GM19099 (cell line): ENCODE measurements around the gene EPHA10.

ENCODE experiments used
- POLR2A ChIP-seq: IDR thresholded peaks from 3 replicates; pipeline ENCODE4 v1.6.1; 2011; ENCODE audit warnings: low read depth; ENCODE audit not compliant: insufficient read length; ENCODE audit errors: extremely low read depth

Gene EPHA10

DNA sequence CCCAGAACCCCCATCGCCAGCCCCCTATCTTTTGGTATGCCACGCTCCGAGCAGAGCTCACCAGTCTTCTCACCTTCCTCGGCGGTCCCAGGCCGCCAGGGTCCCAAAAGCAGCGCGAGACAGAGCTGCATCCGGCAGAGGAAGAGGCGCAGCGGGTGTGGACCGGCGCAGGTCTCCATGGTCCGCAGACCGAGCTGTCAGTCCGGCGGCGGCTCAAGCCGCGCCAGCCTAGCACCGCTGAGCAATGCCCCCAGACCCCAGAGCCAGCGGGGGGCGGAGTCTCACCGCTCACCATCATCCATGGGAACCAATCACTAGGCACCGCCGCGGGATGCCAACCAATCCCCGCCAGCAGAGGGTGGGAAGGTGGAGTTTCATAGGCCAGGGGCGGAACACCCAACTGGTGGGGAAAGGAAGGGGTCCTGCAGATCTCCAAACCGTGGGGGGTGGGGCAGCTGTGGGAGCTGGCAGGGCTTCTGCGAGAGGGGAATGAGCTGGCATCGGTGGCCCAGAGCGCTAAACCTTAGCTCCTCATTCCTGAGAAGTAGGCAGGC is at the start of gene EPHA10:
EPHA10 (minus strand) TSS at position 233 of the 554 bp plus-strand sequence; CDS start at position 179, 54 bp downstream.
- TF ChIP-seq POLR2A, result no peak

GRCh38 chr1:37814252-37814651 is 49.3 kb upstream of the EPHA10 start:
- no peak for TF ChIP-seq POLR2A

DNA sequence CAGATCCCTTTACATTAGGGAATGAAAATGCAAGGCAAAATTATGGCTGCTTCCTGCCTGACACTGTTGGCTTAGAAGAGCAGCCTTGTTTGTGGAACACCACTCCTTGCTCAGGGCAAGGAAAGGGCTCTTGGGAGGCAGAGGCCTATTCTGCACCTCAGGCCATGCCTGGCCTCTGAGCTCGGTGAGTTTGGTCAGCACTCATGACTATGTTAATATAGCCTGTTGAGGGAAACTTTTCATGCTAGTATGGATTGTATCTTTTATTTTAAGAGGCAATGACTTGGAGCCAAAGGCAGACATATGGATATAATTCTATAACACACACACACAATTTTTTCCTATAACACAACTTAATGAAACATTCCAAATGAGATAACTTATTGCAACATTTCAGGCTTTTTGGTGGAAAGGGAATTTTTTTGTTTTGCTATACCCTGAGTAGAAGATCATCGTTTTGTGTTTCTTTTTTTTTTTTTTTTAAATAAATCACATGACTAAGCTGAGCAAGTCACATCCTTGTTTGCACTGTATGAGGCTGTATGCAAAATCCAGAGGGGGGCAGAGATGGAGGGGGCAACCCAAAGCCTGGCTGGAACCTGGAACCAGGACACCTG is 48.7 kb upstream of the EPHA10 start:
- TF ChIP-seq POLR2A, result no peak

DNA sequence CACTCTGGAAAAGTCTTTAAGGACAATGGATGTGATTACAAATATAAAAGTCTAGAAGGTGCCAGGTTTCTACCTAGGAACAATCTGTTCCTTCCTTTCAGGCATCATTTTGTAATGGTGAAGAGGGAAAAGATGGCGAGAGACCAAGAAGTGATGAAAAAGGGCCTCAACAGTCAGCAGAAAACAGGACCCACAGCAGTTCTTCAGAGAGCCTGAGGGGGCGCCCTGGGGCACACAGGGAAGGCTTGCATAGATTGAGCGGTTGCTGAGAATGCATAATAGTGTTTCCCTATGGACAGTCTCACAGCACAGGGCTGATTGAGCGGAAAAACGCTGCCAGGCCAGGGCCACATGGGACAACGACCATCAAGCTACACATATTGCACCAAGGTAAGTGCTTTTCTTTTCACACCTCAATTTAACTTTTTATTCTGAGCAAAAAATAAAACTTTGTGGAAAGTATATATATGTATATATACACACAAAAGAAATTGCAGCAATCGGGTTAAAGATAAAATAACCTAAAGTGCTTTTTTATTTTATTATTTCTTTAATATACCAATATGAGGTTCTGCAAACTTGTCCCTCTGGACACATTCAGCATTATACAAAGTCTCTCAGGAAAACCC is 46.2 kb upstream of the EPHA10 start:
- no peak for TF ChIP-seq POLR2A

GRCh38 chr1:37809942-37810341 is 45.0 kb upstream of the EPHA10 start:
- TF ChIP-seq POLR2A, result no peak

DNA sequence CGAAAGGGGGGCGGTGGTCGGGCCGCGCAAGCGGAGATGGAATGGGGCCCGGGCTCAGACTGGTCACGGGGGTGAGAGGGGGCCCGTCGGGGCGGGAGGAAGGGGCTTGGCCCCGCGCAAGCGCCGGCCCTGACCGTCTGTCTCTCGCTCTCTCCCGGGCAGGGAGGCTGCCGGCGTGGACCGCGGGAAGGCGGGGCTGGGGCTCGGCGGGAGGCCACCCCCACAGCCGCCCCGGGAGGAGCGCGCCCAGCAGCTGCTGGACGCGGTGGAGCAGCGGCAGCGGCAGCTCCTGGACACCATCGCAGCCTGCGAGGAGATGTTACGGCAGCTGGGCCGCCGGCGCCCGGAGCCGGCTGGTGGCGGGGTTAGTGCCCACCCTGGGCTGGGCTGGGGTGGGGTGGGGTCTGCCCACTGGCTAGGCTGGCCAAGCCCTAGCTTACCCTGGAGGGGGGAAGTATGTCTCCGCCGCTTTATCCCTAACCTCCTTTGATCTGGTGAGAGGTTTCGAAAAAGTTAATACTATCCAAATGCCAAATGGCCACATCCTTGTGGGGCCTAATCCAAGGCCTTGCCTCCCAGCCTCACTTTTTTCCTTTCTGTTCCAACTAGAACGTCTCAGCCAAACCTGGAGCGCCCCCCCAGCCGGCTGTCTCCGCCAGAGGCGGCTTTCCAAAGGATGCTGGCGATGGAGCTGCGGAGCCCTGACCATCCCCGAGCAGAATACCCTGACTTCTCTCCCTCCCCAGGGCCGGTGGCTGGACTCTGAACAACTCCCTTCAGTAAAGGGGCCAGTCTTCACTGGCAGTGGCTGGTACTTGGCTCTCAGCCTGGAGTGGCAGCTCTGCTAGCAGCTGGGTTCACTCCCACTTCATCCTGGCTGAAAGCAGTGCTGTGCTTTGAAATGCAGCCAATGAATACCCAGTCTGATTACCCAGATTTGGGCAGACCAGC is 43.7 kb upstream of the EPHA10 start:
- TF ChIP-seq POLR2A, result no peak

DNA sequence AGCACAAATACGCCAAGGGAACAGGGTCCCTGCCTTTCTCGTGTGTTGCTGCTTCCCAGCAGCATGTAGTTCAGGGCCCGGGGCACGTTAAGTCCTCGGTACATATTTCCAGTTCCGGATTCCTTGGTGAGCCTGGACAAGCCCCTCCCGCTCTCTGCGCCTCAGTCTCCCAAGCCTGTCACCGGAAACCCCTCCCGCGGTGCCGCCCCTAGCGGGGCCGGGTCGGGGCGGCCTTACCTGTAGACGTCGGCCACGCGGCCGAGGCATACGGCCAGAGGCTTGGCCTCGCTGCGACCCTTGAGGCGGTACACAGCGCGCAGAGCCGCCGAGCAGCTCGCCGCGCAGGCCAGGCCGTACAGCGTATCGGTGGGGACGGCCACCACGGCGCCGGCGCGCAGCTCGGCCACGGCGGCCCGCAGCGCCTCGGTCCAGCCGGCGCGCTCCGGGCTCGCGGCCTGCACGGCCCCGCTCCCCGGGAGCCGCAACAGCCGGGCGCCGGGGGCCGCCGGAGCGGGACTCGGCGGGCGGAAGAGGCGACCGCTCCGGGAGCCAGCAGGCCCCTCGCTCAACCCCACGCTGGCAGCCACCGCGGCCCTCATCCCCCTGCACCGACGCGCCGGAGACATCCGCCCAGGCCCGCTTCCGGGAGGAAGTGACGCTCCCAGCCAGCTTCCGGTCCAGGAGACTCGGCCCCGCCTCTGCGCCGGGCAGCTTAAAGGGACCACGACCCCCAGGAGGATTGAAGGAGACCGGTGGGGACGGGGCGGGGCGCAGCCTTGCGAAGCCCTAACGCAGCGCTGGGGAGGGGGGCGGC is 42.8 kb upstream of the EPHA10 start, which contains the start of the genes C1orf122 and YRDC:
C1orf122 (plus strand) TSS at position 236 of the 814 bp plus-strand sequence. CDS start 615 bp downstream, outside the sequence.
YRDC (minus strand) TSS at position 654 of the 814 bp plus-strand sequence; CDS start at position 626, 28 bp downstream.
- TF ChIP-seq POLR2A, result peak; percentile 85

DNA sequence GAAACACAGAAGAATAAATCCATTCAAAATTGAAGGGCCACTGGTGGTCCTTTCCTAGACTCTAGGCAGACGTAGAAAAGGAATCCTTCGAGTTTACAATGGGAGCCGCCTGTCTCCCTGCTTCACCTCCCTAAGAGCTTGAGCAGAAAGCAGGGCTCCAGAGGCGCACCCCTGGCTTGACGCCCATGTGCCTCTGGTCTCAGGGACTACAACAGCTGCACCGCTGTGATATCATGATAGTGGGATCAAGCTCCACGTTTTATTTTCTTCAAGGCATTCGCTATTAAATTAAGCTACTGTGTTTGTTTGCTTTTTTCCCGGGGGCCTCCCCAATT is 42.3 kb upstream of the EPHA10 start:
- no peak for TF ChIP-seq POLR2A

- TF ChIP-seq POLR2A, result no peak
Measured at GRCh38 chr1:37802439-37802838, 37.5 kb upstream of the EPHA10 start.

GRCh38 chr1:37797750-37798345 is 32.9 kb upstream of the EPHA10 start:
- no peak for TF ChIP-seq POLR2A

GRCh38 chr1:37795340-37796125 is 30.6 kb upstream of the EPHA10 start:
- TF ChIP-seq POLR2A, result no peak

DNA sequence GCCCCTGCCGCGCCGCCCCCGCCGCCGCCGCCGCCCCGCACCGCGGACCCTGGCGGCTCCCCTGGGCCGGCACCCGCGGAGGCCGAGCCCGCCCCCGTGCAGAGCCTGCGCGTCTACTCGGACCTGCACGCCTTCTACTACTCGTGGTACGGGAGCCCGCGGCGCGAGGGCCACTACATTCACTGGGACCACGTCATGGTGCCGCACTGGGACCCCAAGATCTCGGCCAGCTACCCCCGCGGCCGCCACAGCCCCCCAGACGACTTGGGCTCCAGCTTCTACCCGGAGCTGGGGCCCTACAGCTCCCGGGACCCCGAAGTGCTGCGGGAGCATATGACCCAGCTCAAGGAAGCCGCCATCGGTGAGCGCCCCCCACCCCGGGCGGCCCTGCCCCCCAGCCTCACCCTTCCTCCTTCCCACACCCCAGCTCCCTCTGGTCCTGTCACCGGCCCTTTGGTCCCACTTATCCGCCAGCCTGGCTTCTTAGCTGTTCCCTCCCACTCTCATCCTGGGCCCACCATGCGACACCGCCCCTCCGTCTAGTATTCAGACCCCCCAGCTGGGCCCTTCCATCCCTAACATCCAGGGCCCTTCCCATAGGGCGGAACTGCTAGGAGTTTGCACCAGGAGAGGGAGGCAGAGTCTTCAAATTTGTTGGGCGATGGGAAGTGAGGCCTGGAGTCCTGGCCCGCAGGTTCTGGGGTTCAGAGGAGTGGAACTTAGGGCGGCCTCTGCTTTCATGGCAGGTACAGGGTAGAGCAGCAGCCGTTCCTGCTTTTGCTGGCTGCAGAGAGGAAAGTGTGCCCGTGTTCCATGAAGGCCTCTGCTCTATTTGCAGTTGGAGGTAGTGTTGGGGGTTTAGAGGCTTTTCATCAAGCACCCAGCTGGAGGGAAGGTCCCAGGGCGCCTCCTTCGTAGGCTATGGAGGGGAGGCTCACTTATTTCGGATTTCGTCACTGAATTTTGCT is 29.7 kb upstream of the EPHA10 start:
- TF ChIP-seq POLR2A, result no peak

DNA sequence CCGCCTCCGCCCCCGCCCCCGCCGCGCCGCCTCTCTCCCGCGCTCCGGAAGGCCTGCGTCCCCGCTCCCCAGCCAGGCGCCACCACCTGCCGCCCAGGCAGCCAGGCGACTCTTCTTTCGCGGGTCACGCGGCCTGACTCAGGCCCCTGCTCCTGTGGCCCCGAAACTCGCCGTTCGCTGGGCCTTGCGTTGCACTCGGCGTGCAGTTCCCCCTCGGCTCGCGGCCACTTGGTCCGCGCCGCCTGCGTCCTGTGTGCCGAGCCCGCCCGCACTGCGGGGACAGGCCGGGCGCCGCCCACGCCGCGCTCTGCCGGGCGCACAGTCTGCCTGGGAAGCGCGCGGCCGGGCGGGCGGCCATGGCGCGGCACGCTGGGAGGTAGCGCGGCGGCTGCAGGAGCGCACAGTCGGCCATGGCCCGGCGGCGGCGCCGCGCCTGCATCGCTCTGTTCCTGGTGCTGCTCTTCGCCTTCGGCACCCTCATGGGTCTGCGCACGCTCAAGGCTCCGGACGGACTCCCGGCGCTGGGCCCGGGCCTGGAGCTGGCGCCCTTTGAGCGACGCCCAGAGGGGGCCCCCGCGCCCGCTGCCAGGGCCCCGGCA is 29.0 kb upstream of the EPHA10 start, which contains the start of gene MANEAL:
MANEAL (plus strand) TSS at position 75 of the 599 bp plus-strand sequence; CDS start at position 411, 336 bp downstream.
- TF ChIP-seq POLR2A, result peak; percentile 31
